Activated B cell treated with CpG ODN at 0.5 μM for 24 hours (primary cell): ENCODE results near the gene TP53I13. TPM values are rescaled to one million over a fixed set of nuclear protein-coding genes. Genes with fewer than 3 reads are reported as not detected.

ENCODE experiments used
- ATAC-seq: fragments of 200-7000 bp; cut with Tn5 transposase; one replicate; pipeline ENCODE4 v1.10.0; 2021; ENCODE audit warnings: low read depth, mild to moderate bottlenecking, moderate library complexity
- CTCF ChIA-PET: fragments of 350-600 bp; sonication (Branson Sonifier 250); formaldehyde crosslinking; loops from one replicate; lab custom pipeline; 2021; ENCODE audit warnings: antibody characterized with exemption; lab: Charles Lee
- POLR2A ChIA-PET: fragments of 350-600 bp; sonication (Branson Sonifier 250); formaldehyde crosslinking; loops from one replicate; lab custom pipeline; 2021; ENCODE audit warnings: antibody characterized with exemption; lab: Charles Lee
- DNase-seq: peaks from one replicate; pipeline ENCODE4 v3.0.0; 2022
- H3K27ac Mint-ChIP-seq: one replicate; pipeline ENCODE4 v1.8.0; 2020; ENCODE audit warnings: mixed read lengths
- H3K27me3 Mint-ChIP-seq: one replicate; pipeline ENCODE4 v1.8.0; 2021; ENCODE audit warnings: mixed read lengths
- H3K36me3 Mint-ChIP-seq: one replicate; pipeline ENCODE4 v1.8.0; 2021; ENCODE audit warnings: low read depth, mixed read lengths
- H3K4me1 Mint-ChIP-seq: one replicate; pipeline ENCODE4 v1.8.0; 2021; ENCODE audit warnings: mixed read lengths
- H3K4me3 Mint-ChIP-seq: one replicate; pipeline ENCODE4 v1.8.0; 2020; ENCODE audit warnings: mild to moderate bottlenecking, mixed read lengths
- H3K9me3 Mint-ChIP-seq: one replicate; pipeline ENCODE4 v1.8.0; 2020; ENCODE audit warnings: mixed read lengths
- CTCF ChIP-seq: fragments of 200-600 bp; IDR thresholded peaks from one replicate; pipeline ENCODE4 v1.8.0; 2022; ENCODE audit warnings: antibody characterized with exemption, mild to moderate bottlenecking
- intact Hi-C: fragments of 100-400 bp; cut with micrococcal nuclease; formaldehyde crosslinking; loops from one replicate; pipeline ENCODE4 v1.15.1; 2024
- total RNA-seq: library from RNA; stranded (reverse); gene quantifications from 2 replicates; pipeline ENCODE4 v1.2.3, GENCODE V29; 2022

The TP53I13 gene
- total RNA-seq, 1 donor from 2014 or later: 71.2 TPM

GRCh38 chr17:29579866-29580771 is 11.6 kb downstream of the TP53I13 start:
- Mint-ChIP-seq H3K27ac (peak overlapping the region; percentile 71), H3K9me3 (no peaks in the 10 kb centered on the region), H3K4me3 (no peak overlapping the region), H3K27me3 (no peaks in the 10 kb centered on the region), H3K36me3 (peaks cover 49% of the 10 kb centered on the region), H3K4me1 (peaks cover 27% of the 10 kb centered on the region)
- POLR2A ChIA-PET: interaction anchor here (0.7 to 5.1 kb wide), 9 partner anchors 8 to 37 kb away, joined by 3 to 32 read pairs (median 4); partner anchors contain the start of gene ANKRD13B
- ATAC-seq: peak; percentile 98
- intact Hi-C loops: loop anchor here (1.0 kb wide), 8 partner anchors 11 to 513 kb away; partner anchors contain the start of gene TP53I13
- CTCF ChIA-PET: interaction anchor here (1.1 to 9.0 kb wide), 10 partner anchors 11 to 441 kb away, joined by 3 to 70 read pairs (median 8); partner anchors contain the start of genes ABHD15, ANKRD13B and TP53I13
- DNase-seq: peak; percentile 82
- TF ChIP-seq CTCF: no peak

- TF ChIP-seq CTCF: no peak
- DNase-seq (no peak), ATAC-seq (no peak)
- no peaks in the 10 kb centered on the region for H3K27me3 Mint-ChIP-seq
- intact Hi-C loops: no loop called here
- ChIA-PET CTCF (interaction anchor here (1.1 to 9.0 kb wide), 7 partner anchors 11 to 350 kb away, joined by 3 to 70 read pairs (median 9); partner anchors contain the start of genes ANKRD13B and TP53I13), POLR2A (interaction anchor here (0.7 to 5.1 kb wide), 6 partner anchors 10 to 58 kb away, joined by 3 to 32 read pairs (median 3); partner anchors contain the start of genes ANKRD13B and TP53I13)
- H3K36me3 Mint-ChIP-seq: peaks cover 37% of the 10 kb centered on the region
- no peak overlapping the region for H3K4me3 Mint-ChIP-seq
- no peak overlapping the region for H3K27ac Mint-ChIP-seq
- H3K9me3 Mint-ChIP-seq: no peaks in the 10 kb centered on the region
- H3K4me1 Mint-ChIP-seq: peaks cover 37% of the 10 kb centered on the region
Measured at GRCh38 chr17:29581583-29582253, 13.2 kb downstream of the TP53I13 start.

GRCh38 chr17:29582254-29582765 is 13.8 kb downstream of the TP53I13 start:
- no peak for TF ChIP-seq CTCF
- intact Hi-C loops: no loop called here
- peaks cover 40% of the 10 kb centered on the region for H3K4me1 Mint-ChIP-seq

GRCh38 chr17:29582772-29583171 is 14.3 kb downstream of the TP53I13 start:
- peaks cover 44% of the 10 kb centered on the region for H3K4me1 Mint-ChIP-seq
- H3K9me3 Mint-ChIP-seq: no peaks in the 10 kb centered on the region
- intact Hi-C loops: no loop called here
- ChIA-PET CTCF (interaction anchor here (1.8 to 9.0 kb wide), 2 partner anchors 10 to 16 kb away, joined by 5 to 70 read pairs; partner anchors contain the start of genes ABHD15 and ANKRD13B), POLR2A (interaction anchor here (5.1 kb wide), 1 partner anchor 9 kb away, joined by 32 read pairs; the partner anchor contains the start of gene ANKRD13B)
- H3K36me3 Mint-ChIP-seq: peaks cover 30% of the 10 kb centered on the region
- H3K4me3 Mint-ChIP-seq: no peak overlapping the region
- TF ChIP-seq CTCF: no peak
- DNase-seq (no peak), ATAC-seq (no peak)
- no peak overlapping the region for H3K27ac Mint-ChIP-seq
- H3K27me3 Mint-ChIP-seq: no peaks in the 10 kb centered on the region

More at GRCh38 chr17:29582254-29582765, 13.8 kb downstream of the TP53I13 start:
- ChIA-PET POLR2A (interaction anchor here (0.8 to 5.1 kb wide), 4 partner anchors 10 to 39 kb away, joined by 3 to 32 read pairs (median 3); partner anchors contain the start of genes ANKRD13B and TP53I13), CTCF (interaction anchor here (2.0 to 9.0 kb wide), 3 partner anchors 10 to 35 kb away, joined by 8 to 70 read pairs (median 57); partner anchors contain the start of gene ANKRD13B)
- no peak for DNase-seq
- no peak for ATAC-seq
- Mint-ChIP-seq H3K27me3 (no peaks in the 10 kb centered on the region), H3K4me3 (no peak overlapping the region), H3K36me3 (peaks cover 34% of the 10 kb centered on the region), H3K27ac (no peak overlapping the region), H3K9me3 (no peaks in the 10 kb centered on the region)
